Glomerular endothelial cell (primary cell): Measurements from ENCODE around the gene CFAP57. TPM values are rescaled to one million over a fixed set of nuclear protein-coding genes. Genes with fewer than 3 reads are reported as not detected.

ENCODE experiments used
- DNase-seq: peaks from one replicate; pipeline ENCODE4 v3.0.0-alpha.2; 2011; ENCODE audit warnings: low read depth, low spot score; ENCODE audit errors: extremely low read depth
- total RNA-seq: library from RNA; depleted of rRNA; stranded (reverse); fragments of >200 nt; gene quantifications from 2 replicates; pipeline ENCODE4 v1.2.3, GENCODE V29; 2015

CFAP57 gene
- total RNA-seq, 1 donor from 2014 or later, result 0.23 TPM

GRCh38 chr1:43253173-43253572 lies 81.0 kb downstream of the CFAP57 start:
- DNase-seq, result no peak

GRCh38 chr1:43253876-43254275 lies 81.7 kb downstream of the CFAP57 start:
- no peak for DNase-seq

GRCh38 chr1:43255438-43256210 lies 83.5 kb downstream of the CFAP57 start:
- DNase-seq, result no peak

GRCh38 chr1:43256675-43257570 lies 84.8 kb downstream of the CFAP57 start:
- no peak for DNase-seq

- no peak for DNase-seq
Observed at GRCh38 chr1:43258370-43258769, 86.2 kb downstream of the CFAP57 start.

- DNase-seq, result no peak
Observed at GRCh38 chr1:43265431-43265830, 93.3 kb downstream of the CFAP57 start.

- DNase-seq, result no peak
Observed at GRCh38 chr1:43266881-43267280, 94.8 kb downstream of the CFAP57 start.

GRCh38 chr1:43267291-43267805 lies 95.2 kb downstream of the CFAP57 start:
- no peak for DNase-seq

GRCh38 chr1:43267818-43268425 lies 95.8 kb downstream of the CFAP57 start:
- no peak for DNase-seq

- no peak for DNase-seq
Observed at GRCh38 chr1:43269627-43270375, 97.7 kb downstream of the CFAP57 start, which contains the start of gene TMEM125. TSS of gene TMEM125 (plus strand) at chr1:43269983. CDS start at chr1:43272723, 2,740 bp downstream.

- DNase-seq, result no peak
Observed at GRCh38 chr1:43270421-43271095, 98.4 kb downstream of the CFAP57 start.

GRCh38 chr1:43271186-43272118 lies 99.3 kb downstream of the CFAP57 start:
- DNase-seq, result no peak

GRCh38 chr1:43272161-43272560 lies 100.0 kb downstream of the CFAP57 start:
- no peak for DNase-seq

GRCh38 chr1:43272576-43273571 lies 100.7 kb downstream of the CFAP57 start:
- no peak for DNase-seq

GRCh38 chr1:43273708-43274107 lies 101.6 kb downstream of the CFAP57 start:
- no peak for DNase-seq

- DNase-seq, result no peak
Observed at GRCh38 chr1:43274125-43274803, 102.1 kb downstream of the CFAP57 start.

GRCh38 chr1:43274804-43275180 lies 102.7 kb downstream of the CFAP57 start:
- DNase-seq, result no peak
